ENCODE results near the gene DPH2.

Gene DPH2

DNA sequence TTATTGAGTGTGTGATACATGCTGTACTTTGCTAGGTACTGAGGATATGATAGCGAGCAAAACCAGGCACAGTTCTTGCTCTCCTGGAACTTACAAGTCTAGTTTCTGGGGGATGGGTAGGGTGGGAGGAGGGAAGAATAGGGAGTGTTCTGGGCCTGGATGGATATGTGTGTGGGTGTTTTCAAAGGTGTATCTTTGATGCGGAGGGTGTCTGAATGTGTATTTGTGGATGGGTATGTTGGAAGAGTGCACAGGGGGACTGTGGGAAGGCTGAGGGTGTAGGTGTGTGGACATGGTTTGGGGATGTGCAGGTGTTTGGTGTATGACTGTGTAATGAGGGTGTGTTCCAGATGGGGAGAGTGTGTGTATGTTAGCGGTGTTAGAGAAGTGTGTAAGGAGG lies 4.5 kb upstream of the DPH2 start:
- no peak for DNase-seq

DNA sequence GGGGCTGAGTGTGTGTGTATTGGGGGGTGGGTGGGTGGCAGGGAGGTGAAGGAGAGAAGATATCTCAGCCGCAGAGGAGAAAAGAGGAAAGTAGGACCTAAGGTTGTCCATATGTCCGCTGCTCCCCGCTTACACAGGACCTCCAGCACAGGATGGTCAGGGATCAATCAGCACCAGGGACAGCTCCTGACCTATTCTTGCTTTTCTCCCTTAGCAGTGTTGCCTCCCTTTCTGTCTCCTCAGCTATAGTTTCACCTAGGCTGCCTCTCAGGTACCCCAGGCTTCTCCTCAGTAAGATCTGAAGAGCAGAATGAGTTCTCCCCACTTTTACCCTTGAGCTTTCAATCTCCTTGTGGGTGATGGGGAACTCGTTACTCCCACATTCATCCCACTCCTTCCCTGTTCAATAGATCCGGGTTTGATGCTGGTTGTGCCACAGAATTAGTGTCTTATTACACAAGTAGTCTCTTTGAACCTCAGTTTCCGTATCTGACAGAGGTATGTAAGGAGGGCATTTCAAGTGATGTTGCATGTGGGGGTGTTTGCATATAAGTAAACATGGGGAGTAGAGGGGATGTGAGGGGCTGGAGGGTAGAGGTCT lies 1.4 kb upstream of the DPH2 start:
- no peak for DNase-seq

GRCh38 chr1:43969416-43969745 lies 429 bp upstream of the DPH2 start:
- DNase-seq = no peak

DNA sequence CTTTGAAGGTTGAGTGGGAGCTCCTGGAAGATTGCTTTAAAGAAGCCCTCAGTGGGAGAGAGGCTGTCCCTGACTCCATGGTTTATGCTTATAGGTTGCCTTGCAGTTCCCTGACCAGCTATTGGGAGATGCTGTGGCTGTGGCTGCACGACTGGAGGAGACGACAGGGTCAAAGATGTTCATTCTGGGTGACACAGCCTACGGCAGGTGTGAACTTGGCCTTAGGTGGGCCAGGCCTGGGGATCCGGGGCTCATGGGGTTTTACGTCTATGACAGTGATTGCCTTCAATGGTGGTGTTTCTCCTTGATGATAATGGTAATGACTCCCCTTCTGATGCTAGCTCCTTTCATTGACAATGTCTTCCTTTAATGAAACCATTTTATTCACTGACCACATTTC lies 692 bp downstream of the DPH2 start:
- DNase-seq = no peak

- DNase-seq = no peak
Observed at GRCh38 chr1:43970911-43971310, 1.1 kb downstream of the DPH2 start.

- DNase-seq = no peak
Observed at GRCh38 chr1:43971336-43971980, 1.6 kb downstream of the DPH2 start.

DNA sequence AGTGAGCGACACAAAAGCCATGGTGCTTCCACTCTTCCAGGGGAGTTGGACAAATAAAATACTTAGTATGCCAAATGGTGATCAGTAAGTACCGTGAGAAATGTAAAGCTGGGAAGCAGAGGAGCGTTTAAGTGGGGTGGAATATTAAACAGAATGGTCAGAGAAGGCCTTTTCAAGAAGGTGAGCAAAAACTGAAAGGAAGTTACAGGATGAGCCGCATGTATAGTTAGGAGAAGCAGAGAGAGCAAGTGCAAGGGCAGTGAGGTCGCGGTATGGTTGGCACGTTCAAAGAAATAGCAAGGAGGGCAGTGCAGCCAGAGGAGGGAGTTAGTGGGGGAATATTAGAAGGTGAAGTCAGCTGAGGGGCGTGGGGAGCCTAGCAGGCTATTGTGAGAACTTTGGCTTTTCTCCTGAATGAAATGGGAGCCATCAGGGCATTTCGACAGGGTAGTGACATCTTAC lies 4.2 kb downstream of the DPH2 start:
- DNase-seq = peak in 1 of 58 donors; percentile 49

GRCh38 chr1:43974443-43975248 lies 4.8 kb downstream of the DPH2 start, which contains the start of gene ATP6V0B:
ATP6V0B (plus strand) TSS chr1:43974960; CDS start chr1:43975041, 81 bp downstream.
- DNase-seq = peak; percentile 60 to 99 (median 95)

GRCh38 chr1:43975249-43975961 lies 5.6 kb downstream of the DPH2 start:
- DNase-seq = peak in 26 of 58 donors; percentile 17 to 62 (median 40)

DNA sequence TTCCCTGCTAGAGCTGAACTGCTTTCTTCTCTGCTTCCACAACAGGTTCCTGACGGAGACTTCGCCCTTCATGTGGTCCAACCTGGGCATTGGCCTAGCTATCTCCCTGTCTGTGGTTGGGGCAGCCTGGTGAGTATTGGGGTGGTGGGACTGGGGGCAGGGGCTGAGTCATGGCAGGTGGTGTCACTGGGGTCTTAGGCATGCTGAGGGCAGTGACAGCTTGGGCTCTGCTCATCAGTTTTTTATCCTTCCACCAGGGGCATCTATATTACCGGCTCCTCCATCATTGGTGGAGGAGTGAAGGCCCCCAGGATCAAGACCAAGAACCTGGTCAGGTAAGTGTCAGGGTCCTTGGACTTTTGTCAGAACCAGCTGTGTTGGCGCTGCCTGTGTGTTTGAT lies 6.2 kb downstream of the DPH2 start:
- DNase-seq = no peak

DNA sequence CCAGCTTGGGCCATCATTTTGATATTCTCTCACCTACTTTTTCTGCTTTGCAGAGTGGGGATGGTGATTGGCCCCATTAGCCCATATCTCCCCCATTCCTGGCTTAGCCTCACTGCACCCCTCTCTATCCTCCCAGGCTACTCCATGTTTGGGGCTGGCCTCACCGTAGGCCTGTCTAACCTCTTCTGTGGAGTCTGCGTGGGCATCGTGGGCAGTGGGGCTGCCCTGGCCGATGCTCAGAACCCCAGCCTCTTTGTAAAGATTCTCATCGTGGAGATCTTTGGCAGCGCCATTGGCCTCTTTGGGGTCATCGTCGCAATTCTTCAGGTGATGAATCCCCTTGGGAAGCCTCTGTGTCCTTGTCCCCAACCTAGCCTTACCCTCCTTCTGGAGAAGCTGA lies 7.1 kb downstream of the DPH2 start:
- no peak for DNase-seq

- DNase-seq = no peak
Observed at GRCh38 chr1:43977376-43978263, 7.8 kb downstream of the DPH2 start.

- DNase-seq = no peak
Observed at GRCh38 chr1:43978264-43978550, 8.4 kb downstream of the DPH2 start.

GRCh38 chr1:43978551-43979260 lies 8.9 kb downstream of the DPH2 start, which contains the start of gene B4GALT2:
B4GALT2 (plus strand) TSS chr1:43979210; CDS start chr1:43981161, 1,951 bp downstream.
- DNase-seq = peak in 39 of 58 donors; percentile 10 to 66 (median 31)

DNA sequence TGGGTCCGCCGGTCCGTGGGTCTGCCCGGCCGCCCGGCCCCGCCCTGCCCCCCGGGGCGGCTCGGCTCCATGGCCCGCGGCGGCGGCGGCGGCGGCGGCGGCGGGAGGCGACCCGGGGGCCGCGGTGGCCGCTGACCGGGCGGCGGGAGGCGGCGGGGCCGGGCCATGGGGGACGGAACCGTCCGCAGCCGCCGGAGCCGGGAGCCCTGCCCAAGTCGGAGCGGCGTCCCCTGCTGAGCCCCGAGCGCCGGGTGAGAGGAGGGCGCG lies 9.4 kb downstream of the DPH2 start:
- DNase-seq = no peak

- peak in 29 of 58 donors; percentile 7 to 56 (median 33) for DNase-seq
Observed at GRCh38 chr1:43979528-43980254, 9.9 kb downstream of the DPH2 start.

DNA sequence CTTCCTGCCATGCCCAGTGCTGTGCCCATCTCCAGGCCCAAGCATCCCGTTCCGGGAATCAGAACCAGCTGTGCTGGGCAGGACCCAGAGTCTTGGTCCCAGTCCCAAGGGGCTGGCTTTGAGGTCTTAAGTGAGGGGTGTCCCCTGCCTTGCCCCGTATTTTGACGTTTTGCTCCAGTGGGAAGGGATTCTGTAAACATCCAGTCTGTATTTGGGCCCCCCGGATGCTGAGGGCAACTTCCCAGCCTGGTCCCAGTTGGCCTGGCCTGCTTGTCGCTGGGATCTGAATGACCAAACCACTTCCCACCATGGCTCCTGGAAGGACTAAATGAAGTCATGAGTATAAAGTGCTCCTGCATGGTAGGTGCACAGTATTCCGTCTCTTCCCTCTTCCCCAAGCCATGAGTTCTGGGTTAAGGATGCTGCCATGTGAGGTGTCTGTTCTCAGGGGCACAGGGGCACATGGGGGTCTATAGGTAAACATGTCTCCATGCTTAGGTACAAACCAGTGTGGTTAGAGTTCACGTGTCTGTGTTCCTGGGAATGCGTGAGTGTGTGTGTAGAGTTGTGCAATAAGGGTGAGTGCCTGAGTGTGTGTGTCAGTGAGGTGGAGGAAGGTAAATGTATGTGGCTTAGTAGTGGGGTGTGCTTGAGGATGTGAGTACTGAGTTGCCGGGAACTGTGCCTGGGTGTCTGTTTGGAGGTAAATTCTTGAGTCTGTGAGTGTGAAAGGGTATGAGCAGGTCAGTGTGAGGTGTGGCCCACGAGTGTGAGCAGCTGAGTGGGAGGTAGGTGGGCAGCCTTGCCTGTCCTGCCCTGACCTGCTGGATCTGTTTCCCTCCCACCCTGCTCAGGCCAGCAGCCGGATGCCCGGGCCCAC lies 10.7 kb downstream of the DPH2 start:
- no peak for DNase-seq

DNA sequence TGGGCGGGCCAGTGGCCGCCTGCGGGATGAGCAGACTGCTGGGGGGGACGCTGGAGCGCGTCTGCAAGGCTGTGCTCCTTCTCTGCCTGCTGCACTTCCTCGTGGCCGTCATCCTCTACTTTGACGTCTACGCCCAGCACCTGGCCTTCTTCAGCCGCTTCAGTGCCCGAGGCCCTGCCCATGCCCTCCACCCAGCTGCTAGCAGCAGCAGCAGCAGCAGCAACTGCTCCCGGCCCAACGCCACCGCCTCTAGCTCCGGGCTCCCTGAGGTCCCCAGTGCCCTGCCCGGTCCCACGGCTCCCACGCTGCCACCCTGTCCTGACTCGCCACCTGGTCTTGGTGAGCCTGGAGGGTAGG lies 11.3 kb downstream of the DPH2 start:
- DNase-seq = no peak

GRCh38 chr1:43981636-43982035 lies 11.8 kb downstream of the DPH2 start:
- DNase-seq = no peak

Measured in anterior cingulate cortex (tissue), 58 donors.